GM12864 (cell line): Measurements from ENCODE around the gene ZNF365.
"Not testable (repeated sequence)": the region's sequence is repeated elsewhere in the genome, so short reads cannot be mapped to it uniquely, and the experiment has no call there.

ENCODE experiments used
- DNase-seq: peaks from one replicate; pipeline ENCODE4 v3.0.0-alpha.2; 2011; ENCODE audit warnings: low read depth
- H3K4me3 ChIP-seq: 2 replicates; pipeline ENCODE4 v1.5.1; 2011; ENCODE audit warnings: mild to moderate bottlenecking, low read depth, low read length, control low read depth
- CTCF ChIP-seq: IDR thresholded peaks from 2 replicates; pipeline ENCODE4 v1.5.1; 2011; ENCODE audit warnings: low read depth, mild to moderate bottlenecking, moderate library complexity, low read length, control low read depth, inconsistent platforms; ENCODE audit errors: missing control alignments

The ZNF365 gene

GRCh38 chr10:62377966-62378365 lies 3.8 kb downstream of the ZNF365 start:
- no peak for TF ChIP-seq CTCF
- no peak overlapping the region for H3K4me3 ChIP-seq
- no peak for DNase-seq

GRCh38 chr10:62378877-62379276 lies 4.7 kb downstream of the ZNF365 start:
- H3K4me3 ChIP-seq, DNase-seq: not testable (repeated sequence)

- DNase-seq, result no peak
- no peak for TF ChIP-seq CTCF
- H3K4me3 ChIP-seq, result no peak overlapping the region
Observed at GRCh38 chr10:62379394-62379793, 5.2 kb downstream of the ZNF365 start.

GRCh38 chr10:62380016-62380415 lies 5.8 kb downstream of the ZNF365 start:
- DNase-seq, result no peak
- H3K4me3 ChIP-seq, result no peak overlapping the region
- no peak for TF ChIP-seq CTCF

GRCh38 chr10:62381385-62382102 lies 7.4 kb downstream of the ZNF365 start:
- no peak for TF ChIP-seq CTCF
- no peak overlapping the region for H3K4me3 ChIP-seq
- DNase-seq, result no peak

GRCh38 chr10:62382831-62383230 lies 8.7 kb downstream of the ZNF365 start:
- no peak overlapping the region for H3K4me3 ChIP-seq
- no peak for DNase-seq
- no peak for TF ChIP-seq CTCF

GRCh38 chr10:62384057-62384446 lies 9.9 kb downstream of the ZNF365 start:
- no peak for DNase-seq
- H3K4me3 ChIP-seq, result no peak overlapping the region
- no peak for TF ChIP-seq CTCF
